Measurements from ENCODE around the gene HEATR3. TPM values are rescaled to one million over a fixed set of nuclear protein-coding genes. Genes with fewer than 3 reads are reported as not detected.

Gene HEATR3, protein sequence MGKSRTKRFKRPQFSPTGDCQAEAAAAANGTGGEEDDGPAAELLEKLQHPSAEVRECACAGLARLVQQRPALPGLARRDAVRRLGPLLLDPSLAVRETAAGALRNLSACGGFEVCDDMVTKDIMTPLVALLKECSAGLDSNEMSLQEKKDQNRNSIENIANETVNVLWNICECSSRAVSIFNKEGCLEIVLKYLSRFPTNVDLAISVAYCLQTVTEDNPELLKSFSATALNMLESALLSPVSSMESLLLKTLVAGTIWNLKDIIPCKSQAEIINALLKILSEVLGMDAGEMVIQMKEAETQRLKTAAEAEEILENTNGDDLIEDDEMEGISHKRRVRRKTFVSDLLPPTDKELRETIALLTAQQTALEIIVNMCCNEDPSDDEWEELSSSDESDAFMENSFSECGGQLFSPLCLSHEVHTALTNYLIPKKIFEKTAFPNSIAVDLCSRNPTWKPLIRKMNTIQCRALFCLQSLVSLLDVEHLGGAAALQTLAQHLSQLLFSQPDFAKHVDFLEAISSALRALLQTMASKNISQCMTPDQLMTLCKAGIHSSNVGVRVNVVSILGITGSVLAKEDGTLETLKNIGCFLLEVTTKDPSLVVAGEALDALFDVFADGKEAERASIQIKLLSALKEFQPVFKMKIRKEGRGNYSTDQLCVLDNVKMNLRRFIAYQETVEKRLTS
- 10.4 TPM for total RNA-seq

DNA sequence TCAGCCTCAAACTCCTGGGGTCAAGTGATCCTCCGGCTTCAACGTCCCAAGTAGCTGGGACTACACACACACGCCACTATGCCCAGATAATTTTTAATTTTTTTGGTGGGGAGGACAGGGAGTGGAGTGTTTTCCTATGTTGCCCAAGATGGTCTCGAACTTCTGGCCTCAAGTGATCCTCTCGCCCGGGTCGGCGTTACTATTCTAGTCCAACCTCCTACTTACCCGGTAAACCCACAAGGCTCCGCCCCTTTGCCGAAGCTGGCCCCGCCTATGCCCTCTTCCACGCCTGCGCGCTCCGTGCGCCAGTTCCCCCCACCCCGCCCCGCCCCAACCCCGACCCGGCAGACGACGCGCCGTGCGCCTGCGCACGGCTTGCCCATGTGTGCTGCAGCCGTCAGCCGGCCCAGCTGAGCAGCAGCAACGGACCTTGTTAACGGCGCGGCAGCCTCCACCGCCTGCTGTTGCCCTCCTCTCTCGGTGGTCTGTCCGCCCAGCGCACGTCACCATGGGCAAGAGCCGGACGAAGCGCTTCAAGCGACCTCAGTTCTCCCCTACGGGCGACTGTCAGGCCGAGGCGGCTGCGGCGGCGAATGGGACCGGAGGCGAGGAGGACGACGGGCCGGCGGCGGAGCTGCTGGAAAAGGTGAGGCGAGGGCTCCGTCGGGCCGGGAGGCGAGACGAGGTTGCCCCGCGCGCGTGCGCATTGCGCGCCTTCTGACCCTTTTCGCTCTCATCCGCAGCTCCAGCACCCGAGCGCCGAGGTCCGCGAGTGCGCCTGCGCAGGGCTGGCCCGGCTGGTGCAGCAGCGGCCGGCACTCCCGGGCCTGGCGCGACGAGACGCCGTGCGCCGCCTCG lies at the start of gene HEATR3:
Gene HEATR3, plus strand, starts transcription at position 347 of the 858 bp plus-strand sequence. Its CDS starts 162 bp downstream, at position 509.
- Histone ChIP-seq H3K27me3 (no peaks in the 10 kb centered on the region), H3K4me3 (peak within 1 kb of the TSS; percentile 80 to 98), H3K36me3 (peaks cover 4 to 8% of the 10 kb centered on the region in 2 donors), H3K4me1 (peaks cover 4 to 20% of the 10 kb centered on the region in 2 donors), H3K9me3 (no peaks in the 10 kb centered on the region), H3K27ac (peak within 1 kb of the TSS; percentile 90 to 92)
- intact Hi-C loops (cut with DNase I), result loop anchor here (1.0 to 10.0 kb wide), 7 partner anchors 41 to 676 kb away; partner anchors contain the start of genes BRD7, CNEP1R1, CYLD and TENT4B
- peak; percentile 65 to 95 for DNase-seq (ENCODE audit: low spot score in 2 of 2)
- TF ChIP-seq, protein P1, sequence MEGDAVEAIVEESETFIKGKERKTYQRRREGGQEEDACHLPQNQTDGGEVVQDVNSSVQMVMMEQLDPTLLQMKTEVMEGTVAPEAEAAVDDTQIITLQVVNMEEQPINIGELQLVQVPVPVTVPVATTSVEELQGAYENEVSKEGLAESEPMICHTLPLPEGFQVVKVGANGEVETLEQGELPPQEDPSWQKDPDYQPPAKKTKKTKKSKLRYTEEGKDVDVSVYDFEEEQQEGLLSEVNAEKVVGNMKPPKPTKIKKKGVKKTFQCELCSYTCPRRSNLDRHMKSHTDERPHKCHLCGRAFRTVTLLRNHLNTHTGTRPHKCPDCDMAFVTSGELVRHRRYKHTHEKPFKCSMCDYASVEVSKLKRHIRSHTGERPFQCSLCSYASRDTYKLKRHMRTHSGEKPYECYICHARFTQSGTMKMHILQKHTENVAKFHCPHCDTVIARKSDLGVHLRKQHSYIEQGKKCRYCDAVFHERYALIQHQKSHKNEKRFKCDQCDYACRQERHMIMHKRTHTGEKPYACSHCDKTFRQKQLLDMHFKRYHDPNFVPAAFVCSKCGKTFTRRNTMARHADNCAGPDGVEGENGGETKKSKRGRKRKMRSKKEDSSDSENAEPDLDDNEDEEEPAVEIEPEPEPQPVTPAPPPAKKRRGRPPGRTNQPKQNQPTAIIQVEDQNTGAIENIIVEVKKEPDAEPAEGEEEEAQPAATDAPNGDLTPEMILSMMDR (IDR thresholded peaks at IDR 0.05), result no peak

DNA sequence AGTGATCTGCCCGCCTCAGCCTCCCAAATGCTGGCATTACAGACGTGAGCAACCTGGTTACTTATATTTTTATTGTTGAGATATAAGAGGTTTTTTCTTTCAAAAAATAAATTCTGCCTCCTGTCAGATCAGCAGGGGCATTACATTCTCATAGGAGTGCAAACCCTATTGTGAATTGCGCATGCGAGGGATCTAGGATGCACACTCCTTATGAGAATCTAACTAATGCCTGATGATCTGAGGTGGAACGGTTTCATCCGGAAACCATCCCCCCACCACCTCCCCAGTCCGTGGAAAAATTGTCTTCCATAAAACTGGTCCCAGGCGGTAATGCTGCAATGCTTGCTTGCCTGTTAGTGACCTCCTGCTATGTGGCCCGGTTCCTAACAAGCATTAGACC lies 48.2 kb upstream of the HEATR3 start:
- TF ChIP-seq, protein P1 (IDR thresholded peaks at IDR 0.05), result no peak
- H3K27ac ChIP-seq, result no peak overlapping the region
- no peak overlapping the region for H3K4me3 ChIP-seq
- no peaks in the 10 kb centered on the region for H3K4me1 ChIP-seq
- no peak for DNase-seq (ENCODE audit: low spot score in 2 of 2)
- intact Hi-C loops (cut with DNase I), result no loop called here
- H3K27me3 ChIP-seq, result no peaks in the 10 kb centered on the region
- H3K36me3 ChIP-seq, result no peaks in the 10 kb centered on the region
- no peaks in the 10 kb centered on the region for H3K9me3 ChIP-seq

DNA sequence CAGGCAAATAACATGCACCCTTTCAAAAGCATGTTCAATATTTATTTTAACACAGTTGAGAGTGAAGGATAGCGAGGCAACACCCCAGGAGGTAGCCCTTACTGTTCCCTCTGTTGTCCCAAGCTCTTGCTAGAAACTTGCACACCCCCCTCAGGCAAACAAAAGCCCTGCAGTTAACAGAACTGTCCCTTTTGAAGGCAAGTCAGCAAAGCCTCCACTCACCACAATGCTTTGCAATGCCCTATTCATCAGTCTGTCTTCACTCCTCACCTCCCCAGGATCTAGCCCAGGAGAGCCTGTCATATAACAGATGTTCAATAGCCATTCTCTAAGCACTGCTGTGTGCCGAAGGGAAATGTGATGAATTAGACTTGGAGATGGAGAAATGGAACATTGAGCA lies 44.2 kb upstream of the HEATR3 start:
- H3K27ac ChIP-seq, result no peak overlapping the region
- H3K36me3 ChIP-seq, result no peaks in the 10 kb centered on the region
- TF ChIP-seq, protein P1 (IDR thresholded peaks at IDR 0.05), result no peak
- intact Hi-C loops (cut with DNase I), result no loop called here
- no peaks in the 10 kb centered on the region for H3K9me3 ChIP-seq
- peaks cover 0 to 5% of the 10 kb centered on the region in 2 donors for H3K4me1 ChIP-seq
- DNase-seq (ENCODE audit: low spot score in 2 of 2), result no peak
- no peak overlapping the region for H3K4me3 ChIP-seq
- H3K27me3 ChIP-seq, result no peaks in the 10 kb centered on the region

DNA sequence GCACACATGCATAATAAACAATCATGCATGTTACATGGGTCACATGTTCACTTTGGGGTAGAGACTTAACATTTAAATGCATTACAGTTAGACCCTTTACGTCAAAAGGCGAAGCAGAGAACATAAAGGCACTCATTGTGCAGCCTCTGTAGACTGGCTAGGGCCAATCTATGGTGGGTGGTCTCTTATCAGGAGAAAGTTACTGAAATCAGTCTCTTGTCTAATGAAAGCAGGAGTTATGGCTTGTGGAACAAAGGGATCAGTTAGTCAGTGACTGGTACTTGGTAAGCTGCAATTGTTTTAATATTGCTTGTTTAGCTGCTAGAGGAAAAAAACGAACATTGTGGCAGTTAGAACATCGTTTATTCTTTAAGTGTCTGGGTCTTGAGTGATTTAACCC lies 42.1 kb upstream of the HEATR3 start:
- H3K9me3 ChIP-seq, result no peaks in the 10 kb centered on the region
- H3K27ac ChIP-seq, result no peak overlapping the region
- peaks cover 2 to 7% of the 10 kb centered on the region in 2 donors for H3K4me1 ChIP-seq
- H3K4me3 ChIP-seq, result no peak overlapping the region
- no peak for DNase-seq (ENCODE audit: low spot score in 2 of 2)
- TF ChIP-seq, protein P1 (IDR thresholded peaks at IDR 0.05), result no peak
- intact Hi-C loops (cut with DNase I), result loop anchor here (2.0 kb wide), 5 partner anchors 129 to 783 kb away; partner anchors contain the start of gene TENT4B
- no peaks in the 10 kb centered on the region for H3K27me3 ChIP-seq
- H3K36me3 ChIP-seq, result no peaks in the 10 kb centered on the region

DNA sequence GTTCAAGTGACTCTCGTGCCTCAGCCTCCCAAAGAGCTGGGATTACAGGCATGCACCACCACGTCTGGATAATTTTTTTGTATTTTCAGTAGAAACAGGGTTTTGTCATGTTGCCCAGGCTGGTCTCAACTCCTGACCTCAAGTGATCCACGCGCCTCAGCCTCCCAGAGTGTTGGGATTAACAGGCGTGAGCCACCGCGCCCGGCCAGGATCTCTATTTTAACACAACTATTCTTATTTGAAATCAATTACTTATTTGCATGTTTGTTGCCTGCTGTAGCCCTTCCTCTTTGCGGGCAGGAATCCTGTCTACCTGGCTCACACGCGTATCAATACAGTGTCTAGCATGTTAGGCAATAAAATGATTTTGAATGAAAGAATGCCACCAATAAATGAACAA lies 41.6 kb upstream of the HEATR3 start:
- H3K36me3 ChIP-seq, result no peaks in the 10 kb centered on the region
- H3K4me1 ChIP-seq, result peaks cover 2 to 7% of the 10 kb centered on the region in 2 donors
- no peak for DNase-seq (ENCODE audit: low spot score in 2 of 2)
- intact Hi-C loops (cut with DNase I), result loop anchor here (2.0 kb wide), 5 partner anchors 129 to 783 kb away; partner anchors contain the start of gene TENT4B
- H3K4me3 ChIP-seq, result no peak overlapping the region
- no peak overlapping the region for H3K27ac ChIP-seq
- TF ChIP-seq, protein P1 (IDR thresholded peaks at IDR 0.05), result no peak
- no peaks in the 10 kb centered on the region for H3K27me3 ChIP-seq
- no peaks in the 10 kb centered on the region for H3K9me3 ChIP-seq

Measured in ascending aorta (tissue), 2 donors.